22Rv1 (cell line): ENCODE results near the gene CCRL2.

Source experiments
- CTCF ChIP-seq: fragments of 450-650 bp; IDR thresholded peaks from 2 replicates; pipeline ENCODE4 v1.5.1; 2017; ENCODE audit warnings: mild to moderate bottlenecking
- ZFX ChIP-seq: fragments of 450-650 bp; IDR thresholded peaks from 2 replicates; pipeline ENCODE4 v1.6.1; 2017; ENCODE audit warnings: antibody characterized with exemption, borderline replicate concordance

GRCh38 chr3:46420931-46421330, 13.9 kb downstream of the CCRL2 start:
- TF ChIP-seq CTCF (no peak), ZFX (no peak)
